H1 (cell line): ENCODE results near the gene PLD6. TPM values are rescaled to one million over a fixed set of nuclear protein-coding genes. Genes with fewer than 3 reads are reported as not detected.

Source experiments
- POLR2A ChIP-seq, 2 experiments: IDR thresholded peaks; 1 replicate in 1 of 2; 2 replicates in 1 of 2; pipeline ENCODE4 v1.6.1; 2011; ENCODE audit warnings: low read depth in 2 of 2, low read length in 2 of 2, mild to moderate bottlenecking in 2 of 2; ENCODE audit errors: control extremely low read depth in 1 of 2
- TCF12 ChIP-seq: IDR thresholded peaks from 2 replicates; pipeline ENCODE4 v1.6.1; 2011; ENCODE audit warnings: low read depth, mild to moderate bottlenecking, low read length
- polyA plus RNA-seq, 7 experiments: library from polyadenylated mRNA; depleted of rRNA in 3 of 7; stranded (reverse) in 5 of 7; unstranded in 2 of 7; fragments of >200 nt in 5 of 7; fragments of 200-250 nt in 2 of 7; gene quantifications; 1 replicate in 5 of 7; 2 replicates in 1 of 7; 4 replicates in 1 of 7; pipeline versions ENCODE4 v1.2.1 to v1.2.3, GENCODE V29; 2011 to 2013; ENCODE audit warnings: missing spikeins in 2 of 7, mixed read lengths in 2 of 7
- total RNA-seq: library from RNA; stranded (reverse); fragmentation: NEBNext Ultra II Directional; extraction: Animal tissue kit (Norgen Biotek cat#: 25700); gene quantifications from 2 replicates; pipeline ENCODE4 v1.2.1, GENCODE V29; 2021

PLD6 gene
- total and polyA plus RNA-seq, 2 of the 8 experiments (the other 6 are each of a cell fraction or from before 2014, with no cell fraction given), result 0.20 to 0.22 TPM

DNA sequence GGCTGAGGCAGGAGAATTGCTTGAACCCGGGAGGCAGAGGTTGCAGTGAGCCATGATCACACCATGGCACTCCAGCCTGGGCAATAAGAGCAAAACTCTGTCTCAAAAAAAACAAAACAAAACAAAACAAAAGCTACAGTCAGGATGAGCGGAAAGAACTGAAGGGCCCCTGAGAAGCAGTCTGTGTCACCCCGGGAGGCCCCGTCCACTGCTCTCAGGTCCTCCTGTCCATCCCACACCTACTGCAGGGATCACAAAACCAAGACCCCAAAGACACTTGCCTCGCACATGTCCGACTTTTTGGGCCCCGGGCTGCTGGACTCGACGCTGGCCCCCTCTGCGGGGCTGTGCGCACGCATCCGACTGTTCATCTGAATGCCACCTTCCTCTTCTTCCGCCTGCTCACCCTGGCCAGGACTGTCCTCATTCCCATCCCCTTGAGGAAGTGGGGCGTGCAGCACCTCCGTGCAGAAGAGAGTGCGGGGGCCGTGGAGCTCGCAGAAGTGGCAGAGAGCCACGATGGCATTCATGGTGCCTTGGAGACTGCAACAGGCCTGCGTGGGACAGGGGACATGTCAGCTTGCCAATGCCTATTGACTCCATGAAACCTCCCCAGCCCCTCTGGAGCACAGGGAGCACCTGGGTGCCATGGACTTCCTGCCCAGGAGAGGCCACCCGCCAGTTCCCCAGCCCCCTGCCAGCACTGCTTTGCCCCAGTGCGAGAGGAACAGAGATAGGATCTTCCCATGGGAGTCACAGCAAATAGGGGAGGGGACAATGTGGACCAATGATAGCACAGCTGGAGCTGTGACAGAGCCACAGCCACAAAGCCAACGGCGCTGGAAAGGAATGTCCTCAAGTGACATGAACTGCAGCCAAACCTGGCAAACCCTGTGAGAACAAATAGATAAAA, 21.7 kb upstream of the PLD6 start (continued):
- TF ChIP-seq TCF12 (no peak), POLR2A (IDR thresholded peaks at IDR 0.05; ENCODE audit: control extremely low read depth in 1 of 2, low read depth in 2 of 2, low read length in 2 of 2) (no peak)
